Ectodermal cell (in vitro differentiated cells): ENCODE data around the gene C16orf86.

ENCODE experiments used
- H3K27ac ChIP-seq: 2 replicates; pipeline ENCODE4 v1.7.0; 2013; ENCODE audit warnings: mild to moderate bottlenecking, low read depth, low read length; ENCODE audit not compliant: insufficient read depth, poor library complexity, severe bottlenecking
- H3K27me3 ChIP-seq: 2 replicates; pipeline ENCODE4 v1.7.0; 2013; ENCODE audit warnings: mild to moderate bottlenecking, low read length; ENCODE audit not compliant: insufficient read depth, control insufficient read depth, poor library complexity, severe bottlenecking
- H3K36me3 ChIP-seq: one replicate; pipeline ENCODE4 v1.7.0; 2013; ENCODE audit warnings: low read length; ENCODE audit not compliant: control insufficient read depth, insufficient read depth
- H3K4me1 ChIP-seq: one replicate; pipeline ENCODE4 v1.7.0; 2013; ENCODE audit warnings: low read length; ENCODE audit not compliant: control insufficient read depth, insufficient read depth
- H3K4me3 ChIP-seq: 2 replicates; pipeline ENCODE4 v1.7.0; 2013; ENCODE audit warnings: low read depth, low read length, control low read depth; ENCODE audit not compliant: insufficient read depth
- H3K9me3 ChIP-seq: 2 replicates; pipeline ENCODE4 v1.7.0; 2013; ENCODE audit warnings: mild to moderate bottlenecking, low read length, moderate library complexity; ENCODE audit not compliant: control insufficient read depth
- WGBS, 2 experiments: methylation state at CpG; one replicate each; pipeline ENCODE4 v1.1.7; 2013; ENCODE audit warnings: missing lambda C conversion rate in 2 of 2; 5-methylcytosine and 5-hydroxymethylcytosine counted together

Gene C16orf86

DNA sequence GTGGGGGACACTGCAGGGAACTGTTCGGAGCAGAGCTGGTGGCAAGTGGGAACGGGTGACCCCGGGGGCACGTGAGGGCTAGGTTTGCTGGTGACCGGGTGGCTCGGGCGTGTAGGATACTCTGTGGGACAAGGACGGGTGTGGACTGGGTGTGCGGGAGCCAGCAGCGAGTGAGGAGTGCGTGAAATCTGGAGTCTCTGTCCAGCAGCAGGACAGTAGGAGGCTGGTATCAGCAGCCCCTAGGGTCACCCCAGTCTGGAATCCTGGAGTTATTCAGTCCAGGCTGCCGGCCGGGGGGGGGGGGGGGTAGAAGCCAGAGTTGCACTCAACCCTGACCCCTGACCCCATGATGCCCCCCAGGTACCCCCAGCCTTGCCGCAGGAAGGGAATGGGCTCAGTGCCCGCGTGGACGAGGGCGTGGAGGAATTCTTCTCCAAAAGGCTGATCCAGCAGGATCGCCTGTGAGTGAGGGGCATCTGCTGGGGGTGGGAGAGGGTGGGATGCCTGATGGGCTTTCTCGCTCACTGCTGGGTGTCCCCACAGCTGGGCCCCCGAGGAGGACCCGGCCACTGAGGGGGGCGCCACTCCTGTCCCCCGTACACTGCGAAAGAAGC, 12.7 kb upstream of the C16orf86 start:
- no peak overlapping the region for H3K27ac ChIP-seq
- 61 to 63% methylated on average over 25 of the region's 25 CpGs for WGBS, 2 experiments
- peaks cover 3% of the 10 kb centered on the region for H3K4me1 ChIP-seq
- no peaks in the 10 kb centered on the region for H3K9me3 ChIP-seq
- no peaks in the 10 kb centered on the region for H3K36me3 ChIP-seq
- peak overlapping the region; percentile 30 for H3K4me3 ChIP-seq
- H3K27me3 ChIP-seq: peaks cover 32% of the 10 kb centered on the region

DNA sequence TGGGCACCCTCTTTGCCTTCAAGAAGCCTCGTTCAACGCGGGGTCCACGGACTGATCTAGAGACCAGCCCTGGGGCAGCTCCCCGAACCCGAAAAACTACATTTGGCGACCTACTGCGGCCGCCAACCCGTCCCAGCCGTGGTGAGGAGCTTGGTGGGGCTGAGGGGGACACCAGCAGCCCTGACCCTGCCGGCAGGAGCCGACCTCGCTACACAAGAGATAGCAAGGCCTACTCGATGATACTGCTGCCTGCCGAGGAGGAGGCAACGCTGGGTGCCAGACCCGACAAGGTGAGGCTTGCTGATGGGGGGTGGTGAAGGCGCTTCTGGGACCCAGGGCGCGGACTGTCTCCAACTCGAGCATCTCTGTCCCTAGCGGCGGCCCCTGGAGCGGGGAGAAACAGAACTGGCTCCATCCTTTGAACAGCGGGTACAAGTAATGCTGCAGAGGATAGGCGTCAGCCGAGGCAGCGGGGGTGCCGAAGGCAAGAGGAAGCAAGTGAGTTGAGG, 12.2 kb upstream of the C16orf86 start:
- peaks cover 8% of the 10 kb centered on the region for H3K4me1 ChIP-seq
- WGBS, 2 experiments: 90 to 92% methylated on average over 30 of the region's 30 CpGs
- no peaks in the 10 kb centered on the region for H3K9me3 ChIP-seq
- H3K27me3 ChIP-seq: peaks cover 32% of the 10 kb centered on the region
- no peaks in the 10 kb centered on the region for H3K36me3 ChIP-seq
- no peak overlapping the region for H3K27ac ChIP-seq
- H3K4me3 ChIP-seq: no peak overlapping the region

DNA sequence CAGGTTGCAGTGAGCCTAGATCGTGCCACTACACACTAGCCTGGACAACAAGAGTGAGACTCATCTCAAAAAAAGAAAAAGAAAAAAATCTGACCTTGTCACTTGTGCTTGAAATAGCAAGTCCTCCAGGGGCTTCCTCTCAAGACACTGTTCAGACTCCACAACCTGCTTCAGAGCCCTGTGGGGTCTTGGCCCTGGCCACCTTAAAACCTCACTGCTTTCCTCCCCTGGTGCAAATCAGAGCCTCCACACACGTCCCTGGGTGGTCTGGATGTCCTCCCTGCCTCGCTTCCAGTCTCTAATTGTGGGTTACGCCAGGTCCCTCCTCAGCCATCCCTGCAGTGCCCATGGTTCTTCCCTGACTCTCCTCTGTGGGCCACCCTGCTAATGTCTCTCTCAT, 11.3 kb upstream of the C16orf86 start:
- WGBS, 2 experiments: 86 to 87% methylated on average over 4 of the region's 4 CpGs
- H3K36me3 ChIP-seq: no peaks in the 10 kb centered on the region
- peaks cover 9% of the 10 kb centered on the region for H3K4me1 ChIP-seq
- no peak overlapping the region for H3K27ac ChIP-seq
- H3K9me3 ChIP-seq: no peaks in the 10 kb centered on the region
- H3K4me3 ChIP-seq: no peak overlapping the region
- peaks cover 32% of the 10 kb centered on the region for H3K27me3 ChIP-seq

DNA sequence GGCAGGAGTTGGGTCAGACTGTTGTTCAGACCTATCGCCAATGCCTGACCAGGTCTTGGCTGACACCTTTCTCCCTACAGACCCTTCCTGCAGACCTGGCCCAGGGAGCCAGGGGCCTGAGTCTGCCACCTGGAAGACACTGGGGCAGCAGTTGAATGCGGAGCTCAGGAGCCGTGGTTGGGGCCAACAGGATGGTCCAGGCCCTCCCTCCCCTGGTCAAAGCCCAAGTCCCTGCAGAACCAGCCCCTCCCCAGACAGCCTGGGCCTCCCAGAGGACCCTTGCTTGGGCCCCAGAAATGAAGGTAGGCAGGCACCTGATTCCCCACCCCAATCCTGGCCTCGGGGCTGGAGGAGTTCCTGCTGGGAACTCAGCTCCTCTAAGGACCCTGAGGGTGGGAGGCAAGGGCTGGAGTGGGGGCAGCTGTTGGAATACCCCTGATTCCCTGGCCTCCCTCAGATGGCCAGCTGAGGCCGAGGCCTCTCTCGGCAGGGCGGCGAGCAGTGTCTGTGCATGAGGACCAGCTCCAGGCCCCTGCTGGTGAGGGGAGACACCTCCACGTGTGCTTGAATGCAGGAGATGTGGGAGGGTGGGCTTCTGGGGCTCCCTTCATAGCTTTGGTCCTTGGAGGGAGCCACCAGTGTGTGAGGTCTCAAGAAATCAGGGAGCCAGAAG, 10.1 kb upstream of the C16orf86 start:
- no peaks in the 10 kb centered on the region for H3K9me3 ChIP-seq
- no peak overlapping the region for H3K4me3 ChIP-seq
- peaks cover 31% of the 10 kb centered on the region for H3K27me3 ChIP-seq
- no peaks in the 10 kb centered on the region for H3K36me3 ChIP-seq
- no peak overlapping the region for H3K27ac ChIP-seq
- WGBS, 2 experiments: 86 to 89% methylated on average over 9 of the region's 9 CpGs
- H3K4me1 ChIP-seq: peaks cover 13% of the 10 kb centered on the region

DNA sequence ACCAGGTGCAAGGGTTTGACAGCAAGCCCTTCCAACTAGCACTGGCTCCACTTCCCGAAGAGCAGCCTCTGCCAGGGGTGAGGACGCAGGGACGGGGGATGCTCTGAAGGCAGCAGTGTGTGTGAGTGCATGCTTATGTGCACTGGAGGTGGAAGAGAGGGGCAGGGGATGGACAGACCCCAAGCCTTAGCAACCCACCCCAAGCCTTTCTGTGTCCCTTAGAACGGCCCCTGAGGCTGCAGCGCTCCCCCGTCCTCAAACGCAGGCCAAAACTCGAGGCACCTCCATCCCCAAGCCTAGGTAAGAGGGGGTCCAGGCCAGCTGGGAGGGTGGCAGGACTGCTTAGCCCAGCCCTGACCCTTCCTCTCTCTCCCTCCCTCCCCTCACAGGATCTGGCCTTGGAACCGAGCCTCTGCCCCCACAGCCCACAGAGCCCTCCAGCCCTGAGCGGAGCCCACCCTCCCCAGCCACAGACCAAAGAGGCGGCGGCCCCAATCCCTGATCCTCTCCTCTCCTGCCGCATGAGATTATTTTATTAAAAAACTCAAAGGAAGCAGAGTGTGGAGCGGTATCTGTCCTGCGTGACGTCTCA, 9.5 kb upstream of the C16orf86 start:
- Histone ChIP-seq H3K4me1 (peaks cover 19% of the 10 kb centered on the region), H3K4me3 (no peak overlapping the region), H3K27ac (no peak overlapping the region), H3K27me3 (peaks cover 31% of the 10 kb centered on the region), H3K9me3 (no peaks in the 10 kb centered on the region), H3K36me3 (no peaks in the 10 kb centered on the region)
- WGBS, 2 experiments: 94 to 96% methylated on average over 16 of the region's 16 CpGs

DNA sequence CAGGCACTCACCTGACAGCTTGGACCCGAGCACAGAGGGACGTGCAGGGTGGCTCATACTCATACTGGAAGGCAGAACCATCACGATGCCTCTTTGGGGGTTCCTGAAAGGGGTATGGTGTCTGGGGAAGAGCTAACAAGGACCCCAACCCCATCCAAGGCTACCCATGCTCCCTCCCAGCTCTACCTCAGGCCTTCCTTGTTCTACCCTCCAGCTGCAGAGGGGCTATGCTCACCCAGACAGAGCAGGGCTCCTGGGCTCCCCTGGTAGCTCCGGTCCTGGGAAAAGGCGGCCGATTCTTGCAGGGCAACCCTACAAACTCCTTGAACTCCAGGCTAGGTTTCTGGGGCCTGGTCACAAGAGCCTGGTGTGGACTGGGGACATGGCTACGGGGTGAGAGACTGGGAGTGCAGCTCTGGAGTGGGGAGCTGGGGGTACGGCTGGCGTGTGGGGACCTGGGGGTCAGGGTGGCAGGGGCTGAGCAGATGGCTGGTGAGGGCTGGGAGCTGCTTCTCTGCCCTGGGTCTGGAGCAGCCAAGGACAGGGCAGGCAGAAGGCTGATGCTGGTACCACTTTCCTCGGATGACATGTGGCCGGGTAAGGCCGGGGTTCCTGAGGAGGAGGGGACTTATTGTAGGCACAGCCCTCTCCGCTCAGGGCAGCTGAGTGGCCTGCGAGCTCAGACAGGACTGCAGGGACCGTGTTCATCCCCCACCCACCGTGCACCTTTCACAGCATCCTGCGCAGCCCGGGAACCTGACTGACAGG, 8.7 kb upstream of the C16orf86 start:
- no peak overlapping the region for H3K27ac ChIP-seq
- peaks cover 26% of the 10 kb centered on the region for H3K27me3 ChIP-seq
- H3K9me3 ChIP-seq: no peaks in the 10 kb centered on the region
- no peaks in the 10 kb centered on the region for H3K36me3 ChIP-seq
- H3K4me3 ChIP-seq: no peak overlapping the region
- whole genome bisulfite sequencing, 2 experiments: 95 to 96% methylated on average over 18 of the region's 18 CpGs
- peaks cover 19% of the 10 kb centered on the region for H3K4me1 ChIP-seq

DNA sequence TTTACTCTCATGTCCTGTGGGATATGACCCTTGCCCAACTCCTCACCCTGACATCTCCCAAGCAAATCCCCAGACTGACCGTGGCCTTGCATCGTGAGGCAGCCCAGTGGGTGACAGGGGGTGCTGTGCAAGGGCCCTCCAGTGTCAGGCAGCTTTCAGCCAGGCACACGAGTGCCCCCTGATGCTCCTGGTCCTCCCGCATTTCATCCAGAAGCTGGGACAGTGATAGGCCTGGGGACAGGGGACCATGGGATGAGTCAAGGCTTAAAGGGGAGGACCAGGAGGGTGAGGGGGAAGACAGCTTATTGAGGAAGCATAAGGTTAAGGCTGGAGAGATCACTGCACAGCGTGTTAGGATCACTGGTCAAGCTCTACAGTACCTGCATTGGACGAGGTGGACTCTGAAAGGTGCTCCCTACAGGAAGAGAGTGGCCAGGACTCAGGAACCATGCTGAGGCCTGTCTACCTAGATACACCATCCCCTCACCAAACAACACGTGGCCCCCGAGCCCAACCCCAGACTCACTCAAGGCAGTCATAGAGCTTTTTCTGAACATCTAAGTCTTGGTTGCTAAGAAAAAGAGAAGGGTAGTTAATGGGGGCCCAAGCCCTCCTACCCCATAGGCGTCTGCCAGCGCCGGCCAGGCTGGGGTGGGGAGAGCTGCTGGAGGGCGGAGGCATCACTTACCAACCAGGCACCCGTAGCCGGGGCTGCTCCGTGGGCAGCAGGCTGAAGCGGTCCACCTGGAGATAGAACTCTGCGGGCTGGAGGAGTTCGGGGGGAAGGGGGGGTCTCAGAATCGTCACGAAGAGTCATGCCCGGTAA, 7.6 kb upstream of the C16orf86 start:
- H3K27me3 ChIP-seq: peaks cover 15% of the 10 kb centered on the region
- no peak overlapping the region for H3K27ac ChIP-seq
- peaks cover 19% of the 10 kb centered on the region for H3K4me1 ChIP-seq
- H3K9me3 ChIP-seq: no peaks in the 10 kb centered on the region
- H3K4me3 ChIP-seq: peak overlapping the region; percentile 90
- WGBS, 2 experiments: 42 to 47% methylated on average over 19 to 21 of the region's 21 CpGs
- no peaks in the 10 kb centered on the region for H3K36me3 ChIP-seq

DNA sequence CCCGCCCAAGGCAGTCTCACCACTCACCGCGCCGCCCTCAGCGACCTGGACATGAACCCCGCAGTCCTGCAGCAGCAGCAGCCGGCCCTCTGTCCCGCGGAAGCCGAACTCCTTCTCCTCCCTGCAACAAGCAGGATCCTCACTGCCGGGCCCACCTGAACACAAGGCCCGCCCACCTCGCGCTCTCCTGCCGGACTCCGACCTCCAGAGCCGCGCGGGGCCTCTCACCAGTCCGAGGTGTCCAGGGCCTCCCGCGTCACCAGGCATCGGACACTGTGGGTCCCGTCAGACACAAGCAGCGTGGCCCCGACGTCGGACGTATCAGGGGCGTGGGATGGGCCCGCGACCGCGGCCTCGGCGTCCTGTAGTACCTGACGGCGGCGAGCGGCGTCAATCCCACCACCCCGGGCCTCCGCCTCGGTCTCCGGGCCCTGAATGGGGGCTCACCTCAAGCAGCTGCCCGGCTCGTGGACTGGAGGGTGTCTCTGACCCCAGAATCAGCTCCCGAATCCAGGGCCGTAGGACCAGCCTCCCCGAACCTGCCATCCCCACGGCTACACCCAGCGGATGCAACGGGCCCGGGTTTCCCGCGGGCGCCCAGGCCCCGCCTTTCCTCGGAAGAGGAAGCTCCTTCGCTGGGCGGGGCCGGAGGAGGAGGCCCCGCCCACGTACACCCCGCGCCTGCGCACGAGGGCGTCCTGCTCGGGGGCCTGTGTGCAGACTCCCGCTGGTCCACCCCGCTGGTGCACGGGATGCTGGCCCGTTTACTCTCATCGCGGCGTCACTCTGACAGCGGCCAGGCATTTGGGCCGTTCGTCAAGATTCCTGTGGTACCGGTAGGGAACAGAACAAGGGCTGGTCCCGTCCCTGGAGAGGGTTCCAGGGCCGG, 6.7 kb upstream of the C16orf86 start, which contains the start of gene ACD:
Gene ACD, minus strand, starts transcription at position 586 of the 889 bp plus-strand sequence. Its CDS starts 40 bp downstream, at position 546.
- Histone ChIP-seq H3K27ac (peak within 1 kb of the TSS; percentile 86), H3K4me3 (peak within 1 kb of the TSS; percentile 90), H3K4me1 (peaks cover 19% of the 10 kb centered on the region), H3K9me3 (no peaks in the 10 kb centered on the region), H3K36me3 (no peaks in the 10 kb centered on the region), H3K27me3 (peaks cover 6% of the 10 kb centered on the region)
- 1% methylated on average over 83 of the region's 83 CpGs for WGBS, 2 experiments

DNA sequence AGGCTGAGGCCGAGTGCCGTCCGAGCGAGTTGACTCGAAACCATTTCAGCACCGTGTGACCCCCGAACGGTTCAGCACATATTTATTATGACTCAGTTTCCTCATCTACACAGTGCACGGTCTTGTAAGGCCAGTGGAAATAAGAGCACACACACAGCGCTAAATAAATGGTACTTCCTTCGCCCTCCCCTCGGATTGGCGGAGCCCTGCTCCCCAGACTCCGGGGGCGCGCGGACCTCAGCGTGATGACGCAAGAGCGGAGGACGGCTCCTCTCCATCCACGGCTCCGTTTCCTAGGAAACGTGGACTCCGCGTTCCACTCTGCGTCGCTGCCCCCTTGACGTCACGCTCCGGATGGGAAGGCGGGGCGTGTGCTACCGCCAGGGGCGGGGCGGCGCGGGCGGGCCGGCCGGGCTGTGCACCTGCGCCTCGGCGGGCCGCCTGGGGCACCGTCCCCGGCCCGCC, 6.0 kb upstream of the C16orf86 start, which contains the start of gene PARD6A:
Gene PARD6A, plus strand, starts transcription at position 397 of the 465 bp plus-strand sequence. CDS start 79 bp downstream, outside the sequence.
- peak within 1 kb of the TSS; percentile 90 for H3K4me3 ChIP-seq
- H3K27me3 ChIP-seq: peaks cover 6% of the 10 kb centered on the region
- H3K9me3 ChIP-seq: no peaks in the 10 kb centered on the region
- peak within 1 kb of the TSS; percentile 86 for H3K27ac ChIP-seq
- 0% methylated on average over 48 of the region's 48 CpGs for WGBS, 2 experiments
- H3K36me3 ChIP-seq: no peaks in the 10 kb centered on the region
- peaks cover 19% of the 10 kb centered on the region for H3K4me1 ChIP-seq
